NCI-H2227 (cell line): ENCODE results near the gene IFT88.

Source experiments
- DNase-seq: peaks from one replicate; lab custom pipeline; 2025; ENCODE audit not compliant: unreplicated experiment; lab: John Stamatoyannopoulos, UW

The IFT88 gene

GRCh38 chr13:20714161-20714560 lies 147.2 kb downstream of the IFT88 start:
- no peak for DNase-seq

- no peak for DNase-seq
Observed at GRCh38 chr13:20714563-20715329, 147.8 kb downstream of the IFT88 start.

- no peak for DNase-seq
Observed at GRCh38 chr13:20715330-20715712, 148.4 kb downstream of the IFT88 start.

- peak; percentile 26 for DNase-seq
Observed at GRCh38 chr13:20716951-20717350, 150.0 kb downstream of the IFT88 start.

- no peak for DNase-seq
Observed at GRCh38 chr13:20717581-20718542, 150.9 kb downstream of the IFT88 start.

- no peak for DNase-seq
Observed at GRCh38 chr13:20718958-20719566, 152.1 kb downstream of the IFT88 start.

GRCh38 chr13:20719783-20720182 lies 152.8 kb downstream of the IFT88 start:
- DNase-seq = no peak

- no peak for DNase-seq
Observed at GRCh38 chr13:20720499-20720898, 153.5 kb downstream of the IFT88 start.

- DNase-seq = no peak
Observed at GRCh38 chr13:20721058-20721453, 154.1 kb downstream of the IFT88 start.

- DNase-seq = peak; percentile 33
Observed at GRCh38 chr13:20721454-20722357, 154.7 kb downstream of the IFT88 start.

GRCh38 chr13:20727856-20728255 lies 160.9 kb downstream of the IFT88 start:
- no peak for DNase-seq

GRCh38 chr13:20728579-20729311 lies 161.8 kb downstream of the IFT88 start:
- no peak for DNase-seq

- DNase-seq = no peak
Observed at GRCh38 chr13:20729633-20730585, 163.0 kb downstream of the IFT88 start.

GRCh38 chr13:20738616-20739015 lies 171.7 kb downstream of the IFT88 start:
- DNase-seq = no peak

- DNase-seq = no peak
Observed at GRCh38 chr13:20740021-20740420, 173.1 kb downstream of the IFT88 start.
